NCI-H510A (cell line): ENCODE data around the gene LRRC74B.
"Not testable (repeated sequence)": the region's sequence is repeated elsewhere in the genome, so short reads cannot be mapped to it uniquely, and the experiment has no call there.

Experiments
- DNase-seq: peaks from one replicate; lab custom pipeline; 2025; lab: John Stamatoyannopoulos, UW

Gene LRRC74B

DNA sequence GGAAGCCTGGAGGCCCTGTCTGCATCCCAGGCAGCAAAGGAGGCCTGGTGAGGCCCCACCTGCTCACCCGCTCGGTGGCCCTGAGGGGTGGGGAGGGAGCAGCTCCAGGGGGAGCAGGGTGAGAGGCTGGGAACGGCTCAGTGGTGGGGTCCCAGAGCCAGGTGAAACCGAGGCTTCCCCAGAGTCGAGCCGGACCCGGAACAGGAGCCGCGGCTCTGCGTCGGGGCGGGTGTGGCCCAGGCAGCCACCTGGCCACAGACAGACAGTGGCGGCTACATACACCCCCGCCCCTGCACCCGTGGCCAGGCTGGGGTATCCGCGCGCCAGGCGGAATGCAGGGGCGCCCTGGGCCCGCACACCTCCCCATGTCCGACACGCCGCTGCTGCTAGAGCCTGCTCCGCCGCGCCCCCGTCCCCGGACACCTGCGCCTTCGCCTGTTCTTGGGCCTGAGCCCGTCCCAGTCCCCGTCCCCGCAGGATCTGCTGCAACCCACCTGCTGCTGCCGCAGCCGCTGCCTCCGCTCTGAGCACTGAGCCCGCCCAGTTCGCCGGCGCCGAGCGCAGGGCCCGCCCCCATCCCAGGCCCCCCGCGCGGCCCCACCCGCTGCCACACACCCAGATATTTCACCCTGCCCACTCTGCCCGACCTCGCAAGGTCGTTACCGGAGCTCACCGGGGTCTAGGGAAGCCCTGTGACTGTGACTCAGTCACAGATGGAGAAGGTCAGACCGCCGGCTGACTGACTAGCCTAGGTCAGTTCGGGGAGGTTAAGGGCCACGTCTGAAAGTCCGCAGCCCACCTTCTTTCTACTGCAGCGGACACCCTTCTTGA lies 13.5 kb upstream of the LRRC74B start, which contains the start of gene SLC7A4:
Gene SLC7A4, minus strand, starts transcription at position 525 of the 831 bp plus-strand sequence. CDS start 749 bp downstream, outside the sequence.
- DNase-seq: no peak

GRCh38 chr22:21032868-21033688 lies 12.7 kb upstream of the LRRC74B start:
- DNase-seq: no peak

- DNase-seq: no peak
These were observed 11.9 kb upstream of the LRRC74B start for GRCh38 chr22:21033895-21034294.

GRCh38 chr22:21034989-21035388 lies 10.8 kb upstream of the LRRC74B start:
- no peak for DNase-seq

DNA sequence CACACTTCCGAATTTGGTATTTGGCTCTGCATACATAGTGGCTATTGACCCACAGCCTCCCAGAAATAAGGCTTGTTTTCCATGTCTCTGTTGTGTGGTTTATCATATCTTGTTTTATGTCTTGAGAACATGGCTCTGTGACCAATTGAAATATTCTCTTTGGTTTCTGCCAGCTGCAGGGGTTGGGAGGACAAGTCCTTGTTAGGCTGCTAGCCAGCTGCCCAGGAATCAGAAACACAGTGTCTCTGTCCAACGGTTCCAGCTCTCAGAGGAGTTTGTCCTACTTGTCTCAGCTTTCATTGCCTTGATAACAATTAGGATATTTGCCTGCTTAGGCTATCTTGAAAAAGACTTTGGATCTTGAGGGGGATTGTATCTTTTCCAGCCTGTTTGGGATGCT lies 7.3 kb upstream of the LRRC74B start:
- no peak for DNase-seq

GRCh38 chr22:21039158-21039557 lies 6.6 kb upstream of the LRRC74B start:
- not testable (repeated sequence) for DNase-seq

- DNase-seq: no peak
These were observed 3.8 kb upstream of the LRRC74B start for GRCh38 chr22:21041937-21042336.

GRCh38 chr22:21042978-21043859 lies 2.5 kb upstream of the LRRC74B start:
- DNase-seq: no peak

- DNase-seq: no peak
These were observed 1.7 kb upstream of the LRRC74B start for GRCh38 chr22:21043860-21044535.

DNA sequence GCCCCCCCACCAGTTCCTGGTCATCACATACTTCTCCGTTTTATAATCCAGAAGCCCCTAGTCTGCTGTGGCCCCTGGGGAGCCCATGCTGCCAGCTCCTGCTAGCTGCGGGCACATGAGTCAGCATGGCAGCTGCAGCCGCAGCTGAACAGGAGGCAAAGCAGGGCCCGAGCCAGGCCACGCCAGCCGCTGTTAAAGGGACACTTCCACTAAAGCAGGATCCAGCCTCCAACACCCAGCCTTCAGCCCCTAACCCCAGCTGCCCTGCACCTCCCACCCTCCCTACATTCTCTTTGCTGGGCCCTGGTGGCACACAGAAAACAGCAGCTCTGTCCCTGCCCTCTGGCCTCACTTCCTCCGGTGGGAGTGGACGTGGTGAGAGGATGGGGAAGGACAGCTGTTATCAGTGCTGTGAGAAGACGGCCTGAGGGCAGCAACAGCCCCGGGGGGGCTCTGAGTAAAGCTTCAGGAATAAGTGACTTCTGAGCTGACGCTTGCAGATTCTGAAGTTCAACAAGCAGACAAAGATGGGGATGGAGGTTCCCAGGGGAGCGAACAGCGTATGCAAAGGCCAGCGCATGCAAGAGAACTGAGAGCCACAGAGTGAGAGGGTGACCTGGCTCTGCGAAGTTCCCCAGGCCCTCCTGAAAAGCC lies 688 bp upstream of the LRRC74B start:
- no peak for DNase-seq

DNA sequence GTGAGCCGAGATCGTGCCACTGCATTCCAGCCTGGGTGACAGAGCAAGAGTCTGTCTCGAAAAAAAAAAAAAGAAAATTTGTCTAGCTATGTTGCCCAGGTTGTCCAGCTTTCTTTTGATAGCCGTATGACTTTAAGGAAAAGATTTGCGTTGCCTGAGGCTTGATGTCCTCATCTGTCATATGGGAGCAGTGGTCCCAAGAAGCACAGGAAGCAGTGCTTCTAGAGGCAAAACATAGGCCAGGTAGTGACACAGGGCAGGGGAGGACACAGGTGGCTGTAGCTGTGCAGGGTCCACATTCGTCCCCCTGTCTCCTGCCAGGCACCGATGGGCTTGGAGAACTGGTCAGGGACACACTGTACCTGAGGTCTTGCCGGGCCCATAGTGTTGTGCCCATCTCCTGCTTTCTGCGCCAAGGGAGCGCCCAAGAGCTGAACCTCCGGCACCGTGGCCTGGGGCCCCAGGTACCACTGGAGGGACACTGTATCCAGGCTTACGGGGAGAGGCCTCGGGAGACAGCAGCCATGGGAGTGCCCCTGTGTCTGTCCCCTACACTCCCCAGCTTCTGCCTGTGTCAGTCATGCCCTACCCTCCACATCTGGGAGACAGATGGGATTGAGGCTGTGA lies 1.4 kb downstream of the LRRC74B start:
- DNase-seq: no peak

DNA sequence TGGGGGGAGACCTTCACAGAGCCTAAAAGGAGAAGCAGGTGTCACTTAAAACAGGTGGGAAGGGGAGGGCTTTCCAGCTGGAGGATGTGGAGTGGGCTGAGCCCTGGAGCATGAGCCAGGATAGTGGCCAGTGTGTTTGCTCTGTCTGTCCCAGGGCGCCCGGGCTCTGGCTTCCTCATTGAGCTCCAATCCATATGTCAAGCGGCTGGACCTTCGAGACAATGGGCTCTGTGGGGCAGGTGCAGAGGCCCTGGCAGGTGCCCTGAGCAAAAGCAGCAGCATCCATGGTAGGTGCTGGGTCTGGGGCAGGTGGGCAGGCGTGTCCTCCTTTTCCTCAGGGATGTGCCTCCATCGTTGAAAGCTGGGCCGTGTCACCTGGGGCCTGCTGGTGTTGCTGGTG lies 2.0 kb downstream of the LRRC74B start:
- peak; percentile 57 for DNase-seq

DNA sequence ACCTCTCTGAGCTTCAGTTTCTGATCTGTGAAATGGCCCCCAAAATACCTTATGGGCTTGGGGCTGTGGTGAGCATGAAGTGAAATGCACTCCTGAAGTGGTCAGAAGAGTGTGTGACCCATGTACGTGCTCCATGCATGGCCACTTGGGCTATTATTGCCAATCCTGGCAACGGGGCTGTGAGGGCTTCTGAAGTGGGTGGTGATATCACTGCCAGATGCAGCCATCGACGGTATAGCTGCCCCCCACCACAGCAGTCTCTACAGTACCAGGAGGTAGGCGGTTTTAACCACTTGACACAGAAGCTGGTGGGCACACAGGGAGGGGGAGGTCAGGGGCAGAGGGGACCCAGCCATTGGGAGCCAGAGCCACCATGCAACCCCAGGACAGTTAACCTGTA lies 2.7 kb downstream of the LRRC74B start:
- not testable (repeated sequence) for DNase-seq

DNA sequence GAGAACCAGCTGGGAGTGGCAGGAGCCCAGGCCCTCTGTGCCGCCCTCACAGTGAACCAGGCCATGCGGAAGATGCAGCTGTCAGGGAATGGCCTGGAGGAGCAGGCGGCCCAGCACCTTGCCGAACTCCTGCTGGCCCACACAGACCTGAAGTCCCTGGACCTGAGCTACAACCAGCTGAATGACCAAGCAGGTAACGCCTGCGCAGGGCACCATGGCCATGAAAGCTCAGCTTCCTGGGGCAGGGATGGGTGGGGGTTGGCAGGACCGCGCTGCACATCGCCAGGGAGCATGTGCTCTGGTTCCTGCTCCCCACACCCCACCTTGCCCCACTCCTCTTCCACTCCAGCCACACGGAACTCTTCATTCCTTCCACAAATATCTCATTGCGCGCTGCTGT lies 3.2 kb downstream of the LRRC74B start:
- DNase-seq: not testable (repeated sequence)

DNA sequence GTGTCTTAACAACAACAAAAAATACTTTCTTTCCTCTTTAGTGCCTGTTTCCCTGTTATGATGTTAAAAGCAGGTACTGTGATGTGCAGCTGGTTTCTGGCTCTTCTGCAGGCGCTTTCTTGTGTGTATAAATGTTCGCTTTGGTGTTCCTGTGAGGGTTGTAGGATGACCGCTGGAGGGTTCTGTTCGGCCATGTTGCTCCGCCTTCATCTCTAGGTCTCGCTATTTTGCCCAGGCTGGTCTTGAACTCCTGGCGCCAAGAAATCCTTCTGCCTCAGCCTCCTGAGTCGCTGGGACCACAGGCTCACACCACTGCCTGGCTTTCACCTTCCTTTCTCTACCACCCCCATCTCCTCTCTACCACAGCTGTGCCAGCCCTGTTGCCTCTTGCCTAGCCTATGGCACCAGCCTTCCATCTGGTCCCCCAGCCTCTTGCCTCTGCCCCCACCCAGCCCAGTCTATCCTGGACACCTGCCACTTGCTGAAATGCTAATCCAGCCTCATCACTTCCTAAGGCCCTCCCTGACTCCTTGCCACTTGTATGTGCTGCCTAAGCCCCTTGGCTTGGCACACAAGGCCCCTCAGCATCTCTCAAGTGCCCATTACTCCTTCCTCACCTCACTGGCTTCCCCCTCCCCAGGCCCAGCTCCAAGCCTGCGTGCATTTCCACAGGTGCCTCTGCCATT lies 5.5 kb downstream of the LRRC74B start:
- DNase-seq: no peak

DNA sequence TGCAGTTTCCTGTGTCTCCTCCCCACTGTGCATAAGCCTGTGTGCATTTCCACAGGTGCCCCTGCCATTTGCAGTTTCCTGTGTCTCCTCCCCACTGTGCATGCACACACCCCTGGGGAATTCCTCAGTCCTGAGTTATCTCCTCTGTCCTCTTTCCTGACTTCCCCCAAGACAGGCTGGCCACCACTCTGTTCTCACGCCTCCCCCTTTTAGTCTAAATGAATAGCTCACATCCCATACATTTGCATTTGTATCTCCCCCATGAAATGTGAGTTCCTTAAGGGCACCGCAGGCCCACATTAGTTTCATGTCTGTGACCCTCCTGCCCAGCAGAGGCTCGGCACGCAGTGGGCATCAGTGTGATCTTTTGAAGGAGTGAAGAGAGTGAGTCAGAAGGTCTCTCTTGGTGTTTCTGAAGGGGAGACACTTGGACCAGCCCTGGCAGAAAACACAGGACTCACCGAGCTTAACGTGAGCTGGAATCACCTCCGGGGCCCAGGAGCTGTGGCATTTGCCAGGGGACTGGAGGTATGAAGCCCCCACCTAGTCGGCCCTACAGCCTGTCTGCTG lies 6.2 kb downstream of the LRRC74B start:
- DNase-seq: no peak

DNA sequence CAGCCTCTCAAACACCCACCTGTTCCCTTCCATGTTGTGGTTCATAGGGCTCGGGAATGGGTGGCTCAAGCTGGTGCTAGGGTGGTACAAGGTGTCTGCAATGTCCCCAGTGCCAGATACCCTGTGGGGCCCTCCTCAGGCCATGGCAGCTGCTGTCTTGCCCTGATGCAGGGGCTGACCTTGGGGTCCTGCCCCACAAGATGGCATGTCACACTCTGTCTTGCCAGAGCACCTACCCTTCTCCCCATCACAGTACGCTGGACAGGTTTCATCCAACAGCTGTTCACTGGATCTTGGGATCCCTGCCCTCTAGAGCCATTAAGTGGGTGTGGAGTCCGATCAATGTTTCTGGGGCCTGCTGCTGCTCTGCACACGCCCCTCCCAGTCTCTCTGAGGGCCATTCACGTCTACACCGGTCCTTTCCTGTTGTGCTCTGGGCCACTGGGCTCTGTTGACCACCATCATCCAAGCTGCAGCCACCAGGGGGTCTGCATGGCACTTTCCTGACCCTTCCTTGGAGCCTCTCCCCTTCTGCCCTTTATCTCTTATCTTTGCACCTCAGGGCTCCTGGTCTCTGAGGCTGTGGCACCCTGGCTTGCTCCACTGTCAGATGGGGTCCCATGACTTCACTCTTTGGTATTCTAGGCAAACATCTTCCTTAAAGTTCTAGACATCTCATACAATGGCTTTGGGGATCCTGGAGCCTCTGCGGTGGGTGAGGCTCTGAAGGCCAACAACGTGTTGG lies 7.1 kb downstream of the LRRC74B start:
- DNase-seq: no peak

DNA sequence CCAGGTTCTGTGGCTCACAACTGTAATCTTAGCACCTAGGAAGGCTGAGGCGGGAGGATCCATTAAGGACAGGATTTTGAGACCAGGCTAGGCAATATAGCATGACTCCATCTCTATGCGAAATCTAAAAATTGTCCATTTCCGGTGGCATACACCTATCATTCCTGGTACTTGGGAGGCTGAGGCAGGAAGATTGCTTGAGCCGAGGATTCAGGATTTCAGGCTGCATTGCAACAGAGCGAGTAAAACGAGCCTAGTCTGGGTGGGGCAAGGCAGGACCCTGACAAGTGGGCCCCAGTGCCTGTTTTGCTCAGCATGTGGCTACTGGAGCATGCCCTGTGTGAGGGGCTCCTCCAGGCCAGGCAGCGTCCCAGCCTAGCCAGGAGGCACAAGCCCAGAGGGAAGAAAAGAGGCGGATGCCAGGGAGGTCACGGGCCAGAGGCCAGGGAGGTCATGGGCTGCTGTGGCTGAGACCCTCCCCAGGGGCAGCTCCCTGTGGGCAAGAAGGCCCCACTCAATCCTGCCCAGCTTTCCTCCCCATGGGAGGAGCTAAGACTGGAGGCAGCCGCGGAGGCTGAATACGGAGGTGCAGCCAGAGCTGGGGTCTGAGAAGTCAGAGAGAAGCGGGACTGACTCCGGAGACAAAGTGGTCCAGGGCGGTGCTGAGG lies 8.4 kb downstream of the LRRC74B start:
- DNase-seq: no peak
